ENCODE data around the gene SDK1.

The SDK1 gene

DNA sequence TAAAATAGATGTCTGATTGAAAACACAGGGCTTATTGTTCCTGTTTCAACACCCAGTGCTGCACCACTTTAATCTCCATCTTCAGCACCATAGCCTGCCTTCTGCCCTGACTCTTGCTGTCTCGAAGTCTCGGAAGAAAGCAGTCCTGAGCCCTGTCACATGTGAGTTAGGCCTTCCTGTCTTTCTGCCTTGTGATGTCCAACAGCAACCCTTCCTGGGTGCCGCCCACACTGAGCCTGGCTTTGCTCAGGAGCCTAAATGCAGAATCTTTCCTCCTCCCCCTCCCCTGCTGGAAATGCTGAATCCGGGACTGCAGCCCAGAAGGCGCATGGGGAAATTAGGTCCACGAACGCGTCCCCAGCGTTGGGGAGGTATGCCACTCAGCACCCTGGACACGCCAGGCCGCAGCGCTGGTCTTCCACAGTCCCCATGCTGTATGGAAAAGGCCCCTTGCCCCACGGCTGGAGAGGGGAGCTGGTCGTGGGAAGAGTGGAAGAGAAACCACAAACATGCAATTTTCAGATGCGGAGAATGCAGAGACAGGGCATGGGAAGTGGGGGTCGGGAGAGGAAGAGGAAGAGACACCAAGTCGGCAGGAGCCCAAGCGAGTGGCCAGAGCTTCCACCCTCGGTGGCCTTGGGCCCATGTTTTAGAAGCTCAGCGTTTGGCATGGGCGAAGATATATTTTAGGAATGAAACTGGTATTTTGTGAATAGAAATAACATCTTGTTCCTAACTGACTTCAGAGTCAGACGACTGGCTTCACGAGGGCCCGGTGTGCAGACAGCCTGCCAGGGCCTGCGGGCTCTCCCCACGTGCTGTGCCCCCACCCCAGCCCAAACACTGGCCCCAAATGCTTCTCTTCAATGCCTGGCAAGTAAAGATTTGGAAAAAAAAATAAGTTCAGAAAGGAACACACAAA, 724.9 kb downstream of the SDK1 start:
- no peak for ATAC-seq (ENCODE audit: insufficient read depth, low read depth)
- H3K4me1 ChIP-seq (ENCODE audit: insufficient read depth, low read length): no peaks in the 10 kb centered on the region
- DNase-seq: no peak
- no peak overlapping the region for H2AFZ ChIP-seq (ENCODE audit: low read depth, low read length)
- no peak for TF ChIP-seq EZH2 (IDR thresholded peaks at IDR 0.05; ENCODE audit: borderline replicate concordance, low read depth, low read length, severe bottlenecking)
- TF ChIP-seq, protein P1, sequence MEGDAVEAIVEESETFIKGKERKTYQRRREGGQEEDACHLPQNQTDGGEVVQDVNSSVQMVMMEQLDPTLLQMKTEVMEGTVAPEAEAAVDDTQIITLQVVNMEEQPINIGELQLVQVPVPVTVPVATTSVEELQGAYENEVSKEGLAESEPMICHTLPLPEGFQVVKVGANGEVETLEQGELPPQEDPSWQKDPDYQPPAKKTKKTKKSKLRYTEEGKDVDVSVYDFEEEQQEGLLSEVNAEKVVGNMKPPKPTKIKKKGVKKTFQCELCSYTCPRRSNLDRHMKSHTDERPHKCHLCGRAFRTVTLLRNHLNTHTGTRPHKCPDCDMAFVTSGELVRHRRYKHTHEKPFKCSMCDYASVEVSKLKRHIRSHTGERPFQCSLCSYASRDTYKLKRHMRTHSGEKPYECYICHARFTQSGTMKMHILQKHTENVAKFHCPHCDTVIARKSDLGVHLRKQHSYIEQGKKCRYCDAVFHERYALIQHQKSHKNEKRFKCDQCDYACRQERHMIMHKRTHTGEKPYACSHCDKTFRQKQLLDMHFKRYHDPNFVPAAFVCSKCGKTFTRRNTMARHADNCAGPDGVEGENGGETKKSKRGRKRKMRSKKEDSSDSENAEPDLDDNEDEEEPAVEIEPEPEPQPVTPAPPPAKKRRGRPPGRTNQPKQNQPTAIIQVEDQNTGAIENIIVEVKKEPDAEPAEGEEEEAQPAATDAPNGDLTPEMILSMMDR (IDR thresholded peaks at IDR 0.05; ENCODE audit: borderline replicate concordance, extremely low read depth, low read length, poor library complexity, severe bottlenecking): no peak
- no peaks in the 10 kb centered on the region for H3K27me3 ChIP-seq (ENCODE audit: insufficient read depth, low read length, poor library complexity)
- no peak overlapping the region for H3K27ac ChIP-seq (ENCODE audit: low read length)
- no peaks in the 10 kb centered on the region for H3K79me2 ChIP-seq (ENCODE audit: insufficient read depth, low read length)
- H3K4me2 ChIP-seq (ENCODE audit: insufficient read depth, low read length): no peak overlapping the region
- no peaks in the 10 kb centered on the region for H3K36me3 ChIP-seq (ENCODE audit: insufficient read depth, low read length)
- H3K9me3 ChIP-seq (ENCODE audit: insufficient read depth, low read length, severe bottlenecking): no peaks in the 10 kb centered on the region
- no peaks in the 10 kb centered on the region for H4K20me1 ChIP-seq (ENCODE audit: insufficient read depth, low read length)
- H3K9ac ChIP-seq (ENCODE audit: low read depth, low read length): no peak overlapping the region
- no peak overlapping the region for H3K4me3 ChIP-seq (ENCODE audit: low read depth in 1 of 2, low read length in 2 of 2)

DNA sequence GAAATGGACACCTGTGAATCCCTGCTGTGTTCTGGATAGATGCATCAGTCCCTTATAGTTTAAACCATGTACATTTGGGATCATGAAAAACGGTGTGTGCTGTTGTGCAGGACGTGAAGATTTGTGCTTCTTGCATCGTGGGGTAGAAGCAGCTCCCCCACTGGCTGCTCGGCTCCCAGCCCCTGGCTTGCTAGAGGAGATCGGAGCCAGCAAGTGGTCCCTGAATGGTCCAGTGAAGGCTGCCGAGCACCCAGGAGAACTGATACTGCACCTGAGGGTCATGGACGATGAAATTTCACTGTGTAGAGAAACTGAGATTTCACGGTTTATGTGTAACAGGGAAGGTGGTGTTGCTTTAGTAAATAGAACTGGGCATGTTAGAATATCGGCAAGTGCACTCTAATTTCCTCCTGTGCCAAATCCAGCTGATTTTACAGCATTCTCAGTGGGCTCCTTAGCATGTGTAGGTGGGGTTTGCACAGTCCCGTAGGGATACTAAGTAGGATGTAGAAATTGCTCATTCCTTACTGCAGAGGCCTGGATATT, 726.0 kb downstream of the SDK1 start:
- H3K27me3 ChIP-seq (ENCODE audit: insufficient read depth, low read length, poor library complexity): no peaks in the 10 kb centered on the region
- H4K20me1 ChIP-seq (ENCODE audit: insufficient read depth, low read length): no peaks in the 10 kb centered on the region
- no peak overlapping the region for H3K9ac ChIP-seq (ENCODE audit: low read depth, low read length)
- H3K27ac ChIP-seq (ENCODE audit: low read length): no peak overlapping the region
- no peak overlapping the region for H2AFZ ChIP-seq (ENCODE audit: low read depth, low read length)
- TF ChIP-seq, protein P1 (IDR thresholded peaks at IDR 0.05; ENCODE audit: borderline replicate concordance, extremely low read depth, low read length, poor library complexity, severe bottlenecking): no peak
- no peak for TF ChIP-seq EZH2 (IDR thresholded peaks at IDR 0.05; ENCODE audit: borderline replicate concordance, low read depth, low read length, severe bottlenecking)
- no peaks in the 10 kb centered on the region for H3K79me2 ChIP-seq (ENCODE audit: insufficient read depth, low read length)
- H3K9me3 ChIP-seq (ENCODE audit: insufficient read depth, low read length, severe bottlenecking): no peaks in the 10 kb centered on the region
- H3K4me2 ChIP-seq (ENCODE audit: insufficient read depth, low read length): no peak overlapping the region
- H3K4me1 ChIP-seq (ENCODE audit: insufficient read depth, low read length): no peaks in the 10 kb centered on the region
- ATAC-seq (ENCODE audit: insufficient read depth, low read depth) (no peak), DNase-seq (no peak)
- H3K36me3 ChIP-seq (ENCODE audit: insufficient read depth, low read length): no peaks in the 10 kb centered on the region
- no peak overlapping the region for H3K4me3 ChIP-seq (ENCODE audit: low read depth in 1 of 2, low read length in 2 of 2)

DNA sequence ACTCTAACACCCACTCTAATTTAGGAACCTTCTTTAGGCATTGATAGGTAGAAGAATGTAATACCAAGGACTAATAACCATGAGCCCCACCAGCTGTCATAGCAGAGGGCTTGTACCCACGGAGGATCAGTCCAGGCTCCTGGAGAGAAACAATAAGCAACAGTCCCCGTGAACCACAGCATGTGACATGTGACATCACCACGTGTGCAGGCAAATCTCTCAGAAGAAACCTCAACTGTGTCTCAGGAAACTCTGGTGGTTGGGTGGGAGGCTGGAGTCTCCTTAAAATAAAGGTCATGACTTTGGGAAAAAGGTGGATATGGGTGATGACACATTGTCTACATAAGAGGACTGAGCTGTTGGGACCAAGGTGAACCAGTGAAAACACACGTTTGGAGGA, 727.2 kb downstream of the SDK1 start:
- H3K4me1 ChIP-seq (ENCODE audit: insufficient read depth, low read length): no peaks in the 10 kb centered on the region
- H3K27ac ChIP-seq (ENCODE audit: low read length): no peak overlapping the region
- no peak overlapping the region for H3K9ac ChIP-seq (ENCODE audit: low read depth, low read length)
- no peak for DNase-seq
- TF ChIP-seq, protein P1 (IDR thresholded peaks at IDR 0.05; ENCODE audit: borderline replicate concordance, extremely low read depth, low read length, poor library complexity, severe bottlenecking): no peak
- no peak for TF ChIP-seq EZH2 (IDR thresholded peaks at IDR 0.05; ENCODE audit: borderline replicate concordance, low read depth, low read length, severe bottlenecking)
- ATAC-seq (ENCODE audit: insufficient read depth, low read depth): no peak
- H3K9me3 ChIP-seq (ENCODE audit: insufficient read depth, low read length, severe bottlenecking): no peaks in the 10 kb centered on the region
- H2AFZ ChIP-seq (ENCODE audit: low read depth, low read length): no peak overlapping the region
- no peak overlapping the region for H3K4me3 ChIP-seq (ENCODE audit: low read depth in 1 of 2, low read length in 2 of 2)
- no peak overlapping the region for H3K4me2 ChIP-seq (ENCODE audit: insufficient read depth, low read length)
- H3K27me3 ChIP-seq (ENCODE audit: insufficient read depth, low read length, poor library complexity): no peaks in the 10 kb centered on the region
- no peaks in the 10 kb centered on the region for H4K20me1 ChIP-seq (ENCODE audit: insufficient read depth, low read length)
- H3K79me2 ChIP-seq (ENCODE audit: insufficient read depth, low read length): no peaks in the 10 kb centered on the region
- H3K36me3 ChIP-seq (ENCODE audit: insufficient read depth, low read length): no peaks in the 10 kb centered on the region
